HG03039 (cell line): ENCODE data around the gene CNOT6L.
A peak's percentile ranks its signal among the peaks of the same experiment; 100 is the strongest.
"Not testable (repeated sequence)": the region's sequence is repeated elsewhere in the genome, so short reads cannot be mapped to it uniquely, and the experiment has no call there.

Experiments used
- ATAC-seq: cut with Tn5 transposase; IDR thresholded peaks from one replicate; pipeline ENCODE4 v1.9.1; 2021; ENCODE audit warnings: mild to moderate bottlenecking, moderate library complexity; ENCODE audit not compliant: unreplicated experiment

CNOT6L gene

DNA sequence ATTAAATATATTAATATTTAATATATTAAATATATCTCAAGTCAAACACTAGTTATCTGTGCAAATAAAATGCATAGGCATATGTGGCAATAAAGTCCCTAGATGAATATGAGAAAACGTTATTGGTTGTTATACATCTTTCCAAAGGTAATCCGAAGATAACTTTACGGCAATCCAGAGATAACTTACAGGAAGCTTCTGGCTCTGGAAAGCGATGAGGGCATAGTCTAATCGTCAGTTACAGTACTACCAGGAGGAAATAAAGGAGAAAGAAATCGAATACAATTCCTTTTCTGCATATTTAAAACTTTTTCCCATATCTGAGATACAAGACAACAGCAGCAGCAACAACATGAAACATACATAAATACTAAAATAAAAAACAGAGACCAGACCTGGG, 35.3 kb downstream of the CNOT6L start:
- ATAC-seq = no peak

- ATAC-seq = no peak
Observed at GRCh38 chr4:77782102-77782835, 36.9 kb downstream of the CNOT6L start.

GRCh38 chr4:77780762-77781161, 38.4 kb downstream of the CNOT6L start:
- not testable (repeated sequence) for ATAC-seq

DNA sequence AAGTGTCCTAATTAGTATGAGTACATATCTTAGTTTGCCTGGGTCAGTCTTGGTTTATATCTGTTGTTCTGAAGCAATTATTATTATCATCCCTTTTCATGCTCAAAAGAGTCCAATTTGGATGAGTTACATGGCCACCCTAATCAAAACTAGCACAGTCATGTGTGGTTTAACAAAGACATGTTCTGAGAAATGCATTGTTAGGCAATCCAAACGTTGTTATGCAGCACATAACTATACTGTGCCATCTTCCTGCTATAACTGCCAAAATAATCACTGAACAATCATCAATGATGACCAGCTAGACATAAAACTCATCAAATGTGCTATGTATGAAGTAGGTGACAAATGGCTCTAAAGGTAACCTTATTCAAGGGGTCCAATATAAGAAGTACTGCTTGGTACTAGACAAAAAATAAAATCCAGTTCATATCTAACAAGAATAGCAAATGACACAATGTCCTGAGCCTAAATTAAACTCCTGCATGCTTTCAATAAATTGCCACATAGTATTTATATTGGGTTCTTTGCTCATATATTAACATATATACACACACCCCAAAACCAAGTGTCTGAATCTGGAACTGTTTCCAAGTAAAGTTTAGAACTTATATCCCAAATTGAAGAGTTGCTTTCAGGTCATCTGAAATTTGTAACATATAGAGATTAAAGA, 41.9 kb downstream of the CNOT6L start:
- no peak for ATAC-seq

GRCh38 chr4:77776182-77777134, 42.7 kb downstream of the CNOT6L start:
- no peak for ATAC-seq

- ATAC-seq = no peak
Observed at GRCh38 chr4:77773101-77773500, 46.1 kb downstream of the CNOT6L start.

DNA sequence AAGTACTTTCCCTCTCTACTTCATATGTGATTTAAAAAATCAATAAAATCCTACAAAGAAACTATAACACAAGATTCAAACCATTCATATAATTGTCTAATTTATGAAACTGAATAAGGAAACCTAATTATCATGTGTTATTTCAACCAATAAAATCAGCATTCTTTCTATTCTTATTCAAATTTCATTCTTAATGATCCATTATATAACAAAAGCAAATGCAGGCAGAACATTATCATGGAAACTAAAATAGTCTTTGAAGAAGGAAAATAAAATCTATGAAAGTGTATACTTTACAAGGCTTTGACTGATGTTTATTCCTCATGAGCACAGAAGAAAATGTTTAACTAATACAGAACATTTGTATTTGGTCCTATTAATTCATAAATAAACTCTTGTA, 47.6 kb downstream of the CNOT6L start:
- ATAC-seq = no peak

DNA sequence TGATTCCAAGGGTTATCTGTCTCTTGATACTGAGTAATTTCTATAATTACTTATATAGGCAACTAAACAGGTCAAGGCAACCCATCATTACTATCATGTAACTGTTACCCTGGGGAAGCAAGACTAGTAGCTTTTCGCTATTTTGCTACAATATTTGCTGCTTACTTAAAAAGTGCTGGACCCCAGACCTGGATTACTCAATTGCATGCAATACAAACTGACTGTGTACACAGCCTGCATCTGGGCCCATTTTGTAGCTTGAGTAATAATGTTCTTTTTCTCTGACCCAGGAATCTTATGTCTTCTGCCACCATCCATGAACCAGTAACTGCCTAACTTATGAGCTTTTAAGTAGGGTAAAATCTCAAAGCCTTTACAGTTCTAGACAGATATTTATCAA, 53.4 kb downstream of the CNOT6L start:
- ATAC-seq = no peak

DNA sequence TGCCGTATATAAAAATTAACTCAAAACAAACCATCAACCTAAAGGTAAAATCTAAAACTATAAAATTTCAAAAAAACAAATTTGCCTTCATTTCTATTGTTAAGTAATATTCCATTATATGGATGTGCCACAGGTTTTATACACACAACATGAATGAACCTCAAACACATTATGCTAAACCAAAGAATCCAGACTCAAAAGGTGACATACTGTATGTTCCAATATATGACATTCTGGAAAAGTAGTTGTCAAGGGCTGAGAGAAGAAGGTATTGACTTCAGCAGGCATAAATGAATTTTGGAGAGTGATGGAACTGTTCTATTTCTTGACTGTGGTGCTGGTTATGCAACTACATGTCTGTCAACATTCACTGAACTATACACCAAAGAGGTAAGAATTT, 56.6 kb downstream of the CNOT6L start:
- no peak for ATAC-seq

- no peak for ATAC-seq
Observed at GRCh38 chr4:77761595-77761994, 57.6 kb downstream of the CNOT6L start.

DNA sequence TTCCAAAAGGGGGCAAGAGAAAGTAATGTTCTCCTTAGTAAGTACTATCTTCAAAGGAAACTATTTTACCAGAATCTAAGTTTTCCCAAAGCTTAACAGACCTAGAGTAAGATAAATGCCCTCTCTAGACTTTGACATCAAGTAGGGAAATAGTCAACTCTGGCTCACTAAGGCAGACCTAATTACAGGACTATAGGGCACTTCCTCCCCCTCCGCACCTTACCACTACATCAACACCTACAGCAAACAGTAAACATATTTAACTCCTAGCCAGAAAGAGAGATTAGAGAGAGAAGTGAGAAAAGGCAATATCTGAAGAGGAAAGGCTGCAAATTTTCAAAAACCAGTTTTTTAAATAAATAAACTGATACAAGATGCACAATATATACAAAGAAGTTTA, 60.4 kb downstream of the CNOT6L start:
- no peak for ATAC-seq

GRCh38 chr4:77751764-77752163, 67.4 kb downstream of the CNOT6L start:
- no peak for ATAC-seq

DNA sequence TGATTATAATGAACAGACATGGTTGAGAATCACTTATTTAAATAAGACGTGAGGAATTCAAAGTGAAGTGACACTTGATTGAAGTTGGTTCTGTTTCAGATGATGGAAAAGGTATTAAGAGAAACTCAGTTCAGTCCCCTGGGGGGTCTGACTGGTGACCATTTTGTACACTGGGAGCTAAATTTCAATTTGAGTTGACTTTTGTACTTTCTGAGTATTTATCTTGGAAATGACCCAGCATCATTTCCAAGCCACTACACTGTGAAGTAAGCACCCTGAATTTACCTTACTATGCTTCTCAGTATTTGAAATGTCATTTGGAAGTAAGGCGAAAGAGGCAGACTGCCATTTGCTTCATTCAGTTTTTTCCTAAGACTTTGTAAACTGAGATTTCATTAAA, 73.4 kb downstream of the CNOT6L start:
- ATAC-seq = no peak

DNA sequence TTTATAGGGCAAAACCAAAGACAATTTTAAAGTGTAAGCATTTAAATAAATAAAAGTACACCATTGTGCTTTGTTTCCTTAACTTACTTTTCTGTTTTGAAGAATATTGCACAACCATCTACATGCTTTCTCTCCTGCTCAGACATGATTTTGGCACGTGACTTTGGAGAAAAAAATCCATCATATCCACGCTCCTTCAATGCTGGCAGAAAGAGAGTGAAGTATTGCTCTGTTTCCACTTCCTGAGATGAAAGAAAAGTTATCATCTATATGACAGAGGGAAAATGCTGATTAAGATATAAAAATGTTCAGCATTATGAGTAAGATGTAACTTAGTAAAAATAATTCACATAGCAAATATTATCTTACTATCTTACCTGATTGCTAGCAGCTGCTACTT, 77.1 kb downstream of the CNOT6L start:
- no peak for ATAC-seq

- ATAC-seq = no peak
Observed at GRCh38 chr4:77740480-77740879, 78.7 kb downstream of the CNOT6L start.

DNA sequence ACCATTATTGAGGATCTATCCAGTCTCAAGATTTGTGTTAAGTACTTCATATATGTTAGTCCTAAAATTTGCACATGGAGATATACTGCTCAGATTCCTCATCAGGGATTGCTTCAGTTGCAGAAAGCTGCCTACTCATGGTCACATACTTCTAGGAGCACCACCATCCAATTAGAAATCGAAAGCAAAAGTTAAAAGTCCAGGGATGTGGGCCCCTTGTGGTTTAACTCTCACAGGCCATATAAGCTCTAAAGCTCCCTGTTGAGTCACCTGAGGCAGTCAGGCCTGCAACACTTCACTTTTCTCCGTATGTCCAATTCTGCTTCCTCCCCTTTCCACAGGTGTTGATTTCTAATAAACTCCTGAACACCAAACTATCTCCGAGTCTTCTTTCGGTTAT, 84.2 kb downstream of the CNOT6L start:
- ATAC-seq = peak; percentile 93

GRCh38 chr4:77731656-77732055, 87.5 kb downstream of the CNOT6L start:
- ATAC-seq = no peak

- no peak for ATAC-seq
Observed at GRCh38 chr4:77728420-77728819, 90.7 kb downstream of the CNOT6L start.

DNA sequence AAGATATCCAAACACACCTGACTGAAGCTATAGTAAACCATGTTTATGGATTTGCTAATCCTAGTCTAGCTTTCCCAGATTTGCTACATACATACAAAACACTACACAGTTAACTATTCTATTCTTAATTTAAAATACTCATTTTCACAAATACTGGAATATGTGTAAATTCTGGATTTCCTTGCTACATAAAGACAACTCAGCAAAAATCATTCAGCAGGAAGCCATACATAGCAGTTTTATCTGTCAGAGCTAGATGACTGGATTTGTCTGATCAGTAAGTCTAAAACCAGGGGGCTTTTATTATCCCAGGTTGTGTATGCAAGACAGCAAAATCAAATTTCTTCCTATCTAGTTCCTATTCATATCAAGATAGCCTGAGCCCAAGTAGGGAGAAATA, 98.1 kb downstream of the CNOT6L start:
- no peak for ATAC-seq

- not testable (repeated sequence) for ATAC-seq
Observed at GRCh38 chr4:77718500-77718899, 100.7 kb downstream of the CNOT6L start.
